Uterus (tissue), 2 donors: Measurements from ENCODE around the gene ANKRD44.

Experiments used
- CTCF ChIP-seq, 4 experiments: fragments of 200-600 bp in 2 of 4; fragments of 450-650 bp in 2 of 4; sonication (generic) in 2 of 4; IDR thresholded peaks; one replicate each; pipeline ENCODE4 v1.5.1; 2016 to 2019; ENCODE audit warnings: antibody characterized with exemption in 4 of 4, mild to moderate bottlenecking in 2 of 4, moderate library complexity in 1 of 4
- POLR2A ChIP-seq, 2 donors: fragments of 450-650 bp; IDR thresholded peaks; one replicate each; pipeline ENCODE4 v1.6.1; 2016; ENCODE audit warnings: antibody characterized with exemption in 2 of 2, mild to moderate bottlenecking in 1 of 2, moderate library complexity in 1 of 2

- TF ChIP-seq CTCF (IDR thresholded peaks at IDR 0.05) (no peak), POLR2A (IDR thresholded peaks at IDR 0.05) (no peak)
Observed at GRCh38 chr2:197293252-197294007, 17.1 kb downstream of the ANKRD44 start.
